Caco-2 (cell line): ENCODE data around the gene HP1BP3. TPM values are rescaled to one million over a fixed set of nuclear protein-coding genes. Genes with fewer than 3 reads are reported as not detected.
A peak's percentile ranks its signal among the peaks of the same experiment; 100 is the strongest.

Experiments used
- BruUV-seq: library from RNA; stranded (reverse); fragments of 400-500 nt; replicated peaks from 2 replicates; lab custom pipeline; 2021; lab: Mats Ljungman, UMichigan
- CTCF ChIA-PET: fragments of 300-600 bp; sonication (Branson Sonifier 250); formaldehyde crosslinking; loops from one replicate; lab custom pipeline; 2022; ENCODE audit warnings: antibody characterized with exemption; lab: Charles Lee
- POLR2A ChIA-PET: fragments of 300-600 bp; sonication (Branson Sonifier 250); formaldehyde crosslinking; loops from one replicate; lab custom pipeline; 2022; ENCODE audit warnings: antibody characterized with exemption; lab: Charles Lee
- DNase-seq, 2 experiments: peaks; one replicate each; pipeline versions ENCODE4 v3.0.0 to v3.0.0-alpha.2; 2020 to 2022
- H3K27me3 ChIP-seq: replicated peaks from 2 replicates; pipeline ENCODE4 v1.6.0; 2011; ENCODE audit warnings: low read length; ENCODE audit not compliant: control insufficient read depth, insufficient read depth
- H3K36me3 ChIP-seq: 2 replicates; pipeline ENCODE4 v1.5.1; 2011; ENCODE audit warnings: low read length; ENCODE audit not compliant: control insufficient read depth, insufficient read depth
- H3K4me1 ChIP-seq: fragments of 250-450 bp; sonication (Bioruptor Pico); 2 replicates; pipeline ENCODE4 v1.5.1; 2020; ENCODE audit warnings: mild to moderate bottlenecking
- H3K4me3 ChIP-seq: 2 replicates; pipeline ENCODE4 v1.5.1; 2011; ENCODE audit warnings: low read depth, mild to moderate bottlenecking, control low read depth, low read length
- H3K9me3 ChIP-seq: fragments of 250-450 bp; sonication (Bioruptor Pico); 2 replicates; pipeline ENCODE4 v1.5.1; 2020; ENCODE audit warnings: mild to moderate bottlenecking, moderate library complexity
- H3K27ac Mint-ChIP-seq: one replicate; pipeline ENCODE4 v1.8.0; 2022; ENCODE audit warnings: mixed read lengths; ENCODE audit not compliant: unreplicated experiment
- H3K27me3 Mint-ChIP-seq: one replicate; pipeline ENCODE4 v1.8.0; 2022; ENCODE audit warnings: mixed read lengths; ENCODE audit not compliant: insufficient read depth, unreplicated experiment
- H3K36me3 Mint-ChIP-seq: one replicate; pipeline ENCODE4 v1.8.0; 2022; ENCODE audit warnings: mild to moderate bottlenecking, mixed read lengths; ENCODE audit not compliant: insufficient read depth, unreplicated experiment
- H3K4me1 Mint-ChIP-seq: one replicate; pipeline ENCODE4 v1.8.0; 2022; ENCODE audit warnings: low read depth, mixed read lengths; ENCODE audit not compliant: unreplicated experiment
- H3K4me3 Mint-ChIP-seq: one replicate; pipeline ENCODE4 v1.8.0; 2022; ENCODE audit warnings: mild to moderate bottlenecking, moderate library complexity, mixed read lengths; ENCODE audit not compliant: unreplicated experiment
- H3K9me3 Mint-ChIP-seq: one replicate; pipeline ENCODE4 v1.8.0; 2022; ENCODE audit warnings: mixed read lengths; ENCODE audit not compliant: unreplicated experiment
- intact Hi-C: fragments of 100-400 bp; cut with micrococcal nuclease; formaldehyde crosslinking; loops from one replicate; pipeline ENCODE4 v1.10.0; 2022; ENCODE audit not compliant: unreplicated experiment
- total RNA-seq: library from RNA; stranded (reverse); gene quantifications from 2 replicates; pipeline ENCODE4 v1.2.3, GENCODE V29; 2022
- TF ChIP-seq, protein P1 (sequence below), 2 experiments: fragments of 200-600 bp in 1 of 2; IDR thresholded peaks; 1 replicate in 1 of 2; 2 replicates in 1 of 2; pipeline versions ENCODE4 v1.5.1 to v1.8.0; 2011 to 2022; ENCODE audit warnings: antibody characterized with exemption in 1 of 2, control low read depth in 1 of 2, inconsistent platforms in 1 of 2, low read depth in 1 of 2, low read length in 1 of 2, mild to moderate bottlenecking in 1 of 2, moderate library complexity in 1 of 2; ENCODE audit not compliant: insufficient read depth in 1 of 2, severe bottlenecking in 1 of 2, unreplicated experiment in 1 of 2

The HP1BP3 gene
- total RNA-seq, 1 experiment from 2014 or later = 240 TPM

GRCh38 chr1:20785907-20786252, 1.2 kb downstream of the HP1BP3 start:
- Mint-ChIP-seq H3K27ac (peak overlapping the region; percentile 95), H3K4me1 (no peaks in the 10 kb centered on the region), H3K9me3 (no peaks in the 10 kb centered on the region), H3K4me3 (peak overlapping the region; percentile 98), H3K27me3 (no peaks in the 10 kb centered on the region), H3K36me3 (peaks cover 34% of the 10 kb centered on the region)
- TF ChIP-seq, protein P1, sequence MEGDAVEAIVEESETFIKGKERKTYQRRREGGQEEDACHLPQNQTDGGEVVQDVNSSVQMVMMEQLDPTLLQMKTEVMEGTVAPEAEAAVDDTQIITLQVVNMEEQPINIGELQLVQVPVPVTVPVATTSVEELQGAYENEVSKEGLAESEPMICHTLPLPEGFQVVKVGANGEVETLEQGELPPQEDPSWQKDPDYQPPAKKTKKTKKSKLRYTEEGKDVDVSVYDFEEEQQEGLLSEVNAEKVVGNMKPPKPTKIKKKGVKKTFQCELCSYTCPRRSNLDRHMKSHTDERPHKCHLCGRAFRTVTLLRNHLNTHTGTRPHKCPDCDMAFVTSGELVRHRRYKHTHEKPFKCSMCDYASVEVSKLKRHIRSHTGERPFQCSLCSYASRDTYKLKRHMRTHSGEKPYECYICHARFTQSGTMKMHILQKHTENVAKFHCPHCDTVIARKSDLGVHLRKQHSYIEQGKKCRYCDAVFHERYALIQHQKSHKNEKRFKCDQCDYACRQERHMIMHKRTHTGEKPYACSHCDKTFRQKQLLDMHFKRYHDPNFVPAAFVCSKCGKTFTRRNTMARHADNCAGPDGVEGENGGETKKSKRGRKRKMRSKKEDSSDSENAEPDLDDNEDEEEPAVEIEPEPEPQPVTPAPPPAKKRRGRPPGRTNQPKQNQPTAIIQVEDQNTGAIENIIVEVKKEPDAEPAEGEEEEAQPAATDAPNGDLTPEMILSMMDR (IDR thresholded peaks at IDR 0.05; ENCODE audit: insufficient read depth in 1 of 2, low read depth in 1 of 2, low read length in 1 of 2, severe bottlenecking in 1 of 2, unreplicated experiment in 1 of 2) = no peak
- ChIA-PET CTCF (interaction anchor here (0.8 to 1.3 kb wide), 3 partner anchors 89 to 409 kb away, joined by 3 to 6 read pairs (median 5); no protein-coding TSS in a partner anchor), POLR2A (interaction anchor here (0.6 to 1.5 kb wide), 6 partner anchors 14 to 390 kb away, joined by 3 to 6 read pairs (median 4); no protein-coding TSS in a partner anchor)
- Histone ChIP-seq H3K4me1 (peaks cover 5% of the 10 kb centered on the region), H3K27me3 (no peaks in the 10 kb centered on the region), H3K36me3 (no peaks in the 10 kb centered on the region), H3K9me3 (no peaks in the 10 kb centered on the region), H3K4me3 (peak overlapping the region; percentile 99)
- no TSS peak for BruUV-seq
- no peak for DNase-seq
- intact Hi-C loops = loop anchor here (10.0 kb wide), 3 partner anchors 59 to 389 kb away; partner anchors contain the start of gene EIF4G3

GRCh38 chr1:20775700-20776099, 11.4 kb downstream of the HP1BP3 start:
- Histone ChIP-seq H3K36me3 (peaks cover 2% of the 10 kb centered on the region; the same call in 1 of the 2 replicates), H3K4me3 (no peak overlapping the region), H3K27me3 (no peaks in the 10 kb centered on the region), H3K4me1 (0 out of 2 replicates have a peak, but pooled peaks cover 3% of the 10 kb centered on the region), H3K9me3 (no peaks in the 10 kb centered on the region)
- H3K4me3 Mint-ChIP-seq = no peak overlapping the region
- no peak for DNase-seq
- peaks cover 54% of the 10 kb centered on the region for H3K36me3 Mint-ChIP-seq
- no peaks in the 10 kb centered on the region for H3K4me1 Mint-ChIP-seq
- BruUV-seq = no TSS peak
- CTCF ChIA-PET = no interaction called here
- TF ChIP-seq, protein P1 (IDR thresholded peaks at IDR 0.05; ENCODE audit: insufficient read depth in 1 of 2, low read depth in 1 of 2, low read length in 1 of 2, severe bottlenecking in 1 of 2, unreplicated experiment in 1 of 2) = no peak
- H3K27ac Mint-ChIP-seq = no peak overlapping the region
- no peaks in the 10 kb centered on the region for H3K27me3 Mint-ChIP-seq
- POLR2A ChIA-PET = no interaction called here
- H3K9me3 Mint-ChIP-seq = no peaks in the 10 kb centered on the region
- intact Hi-C loops = no loop called here

DNA sequence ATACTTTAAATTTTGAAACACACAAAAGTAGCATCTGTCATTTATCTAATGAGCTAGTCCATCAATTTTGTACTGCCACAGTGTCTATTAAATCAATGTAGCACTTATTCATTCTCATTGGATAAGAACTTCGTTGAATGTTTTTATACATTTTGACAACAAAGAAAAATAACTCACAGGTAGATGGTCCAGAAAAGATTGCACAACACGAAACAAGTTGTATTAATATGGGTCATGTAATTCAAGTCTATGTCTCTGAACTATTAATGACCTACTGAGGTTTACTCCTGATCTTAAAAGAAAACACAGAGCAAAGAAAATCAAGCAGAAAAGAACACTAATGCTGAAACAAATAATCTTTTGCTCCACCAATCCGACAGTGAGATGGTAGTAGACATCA, 15.3 kb downstream of the HP1BP3 start:
- no peaks in the 10 kb centered on the region for H3K4me1 Mint-ChIP-seq
- no peak overlapping the region for H3K4me3 ChIP-seq
- DNase-seq = no peak
- no peaks in the 10 kb centered on the region for H3K9me3 Mint-ChIP-seq
- H3K4me1 ChIP-seq = no peaks in the 10 kb centered on the region
- H3K27ac Mint-ChIP-seq = no peak overlapping the region
- no peaks in the 10 kb centered on the region for H3K9me3 ChIP-seq
- intact Hi-C loops = no loop called here
- H3K27me3 Mint-ChIP-seq = no peaks in the 10 kb centered on the region
- no peaks in the 10 kb centered on the region for H3K27me3 ChIP-seq
- TF ChIP-seq, protein P1 (IDR thresholded peaks at IDR 0.05; ENCODE audit: insufficient read depth in 1 of 2, low read depth in 1 of 2, low read length in 1 of 2, severe bottlenecking in 1 of 2, unreplicated experiment in 1 of 2) = no peak
- ChIA-PET POLR2A (interaction anchor here (0.6 kb wide), 1 partner anchor 11 kb away, joined by 9 read pairs; no protein-coding TSS in a partner anchor), CTCF (no interaction called here)
- no TSS peak for BruUV-seq
- H3K4me3 Mint-ChIP-seq = no peak overlapping the region
- H3K36me3 ChIP-seq = peaks cover 5% of the 10 kb centered on the region; the same call in 1 of the 2 replicates
- H3K36me3 Mint-ChIP-seq = peaks cover 79% of the 10 kb centered on the region
